ENCODE data around the gene NEURL1.
"Not testable (repeated sequence)": the region's sequence is repeated elsewhere in the genome, so short reads cannot be mapped to it uniquely, and the experiment has no call there.

NEURL1 gene

GRCh38 chr10:103632247-103632642 lies 138.7 kb downstream of the NEURL1 start:
- in situ Hi-C loops (cut with MboI; ENCODE audit: low pct_unique_long_range_greater_than_20kb, low sequenced_read_pairs, unreplicated experiment): no loop called here
- TF ChIP-seq CTCF (IDR thresholded peaks at IDR 0.05; ENCODE audit: extremely low read depth, insufficient read depth, missing control alignments): no peak
- no peak for DNase-seq (ENCODE audit: low spot score)

GRCh38 chr10:103632871-103633270 lies 139.4 kb downstream of the NEURL1 start:
- DNase-seq (ENCODE audit: low spot score); in situ Hi-C loops (cut with MboI; ENCODE audit: low pct_unique_long_range_greater_than_20kb, low sequenced_read_pairs, unreplicated experiment): not testable (repeated sequence)

GRCh38 chr10:103633846-103634245 lies 140.3 kb downstream of the NEURL1 start:
- in situ Hi-C loops (cut with MboI; ENCODE audit: low pct_unique_long_range_greater_than_20kb, low sequenced_read_pairs, unreplicated experiment): no loop called here
- no peak for DNase-seq (ENCODE audit: low spot score)
- TF ChIP-seq CTCF (IDR thresholded peaks at IDR 0.05; ENCODE audit: extremely low read depth, insufficient read depth, missing control alignments): no peak

GRCh38 chr10:103635580-103635979 lies 142.1 kb downstream of the NEURL1 start:
- DNase-seq (ENCODE audit: low spot score): no peak
- no peak for TF ChIP-seq CTCF (IDR thresholded peaks at IDR 0.05; ENCODE audit: extremely low read depth, insufficient read depth, missing control alignments)
- in situ Hi-C loops (cut with MboI; ENCODE audit: low pct_unique_long_range_greater_than_20kb, low sequenced_read_pairs, unreplicated experiment): no loop called here

- in situ Hi-C loops (cut with MboI; ENCODE audit: low pct_unique_long_range_greater_than_20kb, low sequenced_read_pairs, unreplicated experiment): no loop called here
- DNase-seq (ENCODE audit: low spot score): no peak
- TF ChIP-seq CTCF (IDR thresholded peaks at IDR 0.05; ENCODE audit: extremely low read depth, insufficient read depth, missing control alignments): no peak
Measured at GRCh38 chr10:103636492-103636891, 143.0 kb downstream of the NEURL1 start.

- no peak for TF ChIP-seq CTCF (IDR thresholded peaks at IDR 0.05; ENCODE audit: extremely low read depth, insufficient read depth, missing control alignments)
- no peak for DNase-seq (ENCODE audit: low spot score)
- in situ Hi-C loops (cut with MboI; ENCODE audit: low pct_unique_long_range_greater_than_20kb, low sequenced_read_pairs, unreplicated experiment): no loop called here
Measured at GRCh38 chr10:103637011-103637410, 143.5 kb downstream of the NEURL1 start.

GRCh38 chr10:103637927-103638557 lies 144.5 kb downstream of the NEURL1 start:
- DNase-seq (ENCODE audit: low spot score): no peak
- in situ Hi-C loops (cut with MboI; ENCODE audit: low pct_unique_long_range_greater_than_20kb, low sequenced_read_pairs, unreplicated experiment): no loop called here
- no peak for TF ChIP-seq CTCF (IDR thresholded peaks at IDR 0.05; ENCODE audit: extremely low read depth, insufficient read depth, missing control alignments)

Data from GM13977 (cell line).